Skin of body (tissue), 2 donors: ENCODE data around the gene AHRR. TPM values are rescaled to one million over a fixed set of nuclear protein-coding genes. Genes with fewer than 3 reads are reported as not detected.

ENCODE experiments used
- DNase-seq: peaks from one replicate; lab custom pipeline; 2025; lab: John Stamatoyannopoulos, UW
- total RNA-seq: library from RNA; depleted of rRNA; stranded (reverse); fragments of >200 nt; gene quantifications from one replicate; pipeline ENCODE4 v1.2.3, GENCODE V29; 2014

AHRR gene
- total RNA-seq, 1 donor from 2014 or later = 11.9 TPM

- no peak for DNase-seq
Observed at GRCh38 chr5:320524-321229, 837 bp upstream of the AHRR start.

DNA sequence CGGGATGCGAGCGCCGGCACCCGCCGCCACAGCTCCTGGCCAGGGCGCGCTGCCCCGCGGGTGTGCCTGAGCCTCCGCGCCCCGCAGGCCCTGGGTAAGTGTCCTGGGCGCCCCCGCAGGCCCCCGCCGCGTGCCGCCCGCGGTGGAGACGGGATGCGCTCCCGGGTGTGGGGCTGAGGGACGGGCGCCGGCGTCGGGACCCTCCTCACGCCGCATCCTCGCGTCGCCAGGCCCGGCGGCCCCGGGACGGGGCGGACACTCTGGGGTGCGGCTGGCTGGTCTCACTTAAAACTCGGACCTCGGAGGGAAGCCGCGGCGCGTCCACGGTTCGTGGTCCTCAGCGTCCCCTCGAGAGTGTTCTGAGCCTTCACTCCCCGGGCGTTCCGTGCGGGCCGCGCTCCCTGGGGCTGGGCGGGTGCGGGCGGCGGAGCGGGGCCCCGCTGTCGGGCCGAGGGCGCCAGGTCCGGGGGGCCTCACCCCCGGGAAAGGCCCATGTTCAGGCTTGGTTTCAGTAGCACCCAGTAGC lies 275 bp downstream of the AHRR start:
- DNase-seq = no peak

DNA sequence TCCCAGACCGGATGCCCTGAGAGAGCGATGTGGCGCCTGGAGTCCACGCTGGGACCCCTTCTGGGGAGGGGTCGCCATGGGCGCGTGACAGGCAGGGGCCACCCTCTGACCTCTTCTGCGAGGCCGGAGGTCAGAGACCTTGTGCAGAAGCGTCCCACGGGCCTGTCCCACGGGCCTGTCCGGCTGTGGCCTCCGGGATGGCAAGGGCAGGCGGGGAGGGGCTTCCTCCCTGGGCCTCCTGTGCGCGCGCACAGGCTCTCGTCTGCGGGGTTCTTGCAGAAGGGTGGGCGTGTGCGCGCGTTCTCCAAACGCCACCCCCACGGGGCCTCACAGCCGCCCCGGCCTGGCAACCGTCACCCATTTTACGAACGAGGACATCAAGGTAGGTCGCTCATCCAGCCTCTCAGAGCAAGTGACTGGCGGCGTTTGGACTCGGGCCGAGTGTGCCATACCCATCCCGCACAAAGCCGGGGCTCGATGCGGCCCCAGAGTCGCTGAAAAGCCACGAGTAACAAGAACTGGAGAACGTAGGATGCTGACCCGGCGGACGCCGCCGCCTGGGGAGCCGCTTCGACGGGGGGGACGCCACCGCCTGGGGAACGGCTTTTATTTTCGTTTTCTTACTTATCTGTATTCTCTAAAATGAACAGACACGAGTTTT lies 897 bp downstream of the AHRR start:
- no peak for DNase-seq

- DNase-seq = no peak
Observed at GRCh38 chr5:322942-323879, 1.7 kb downstream of the AHRR start.

GRCh38 chr5:324736-325612 lies 3.5 kb downstream of the AHRR start:
- no peak for DNase-seq

- no peak for DNase-seq
Observed at GRCh38 chr5:326109-326508, 4.6 kb downstream of the AHRR start.

DNA sequence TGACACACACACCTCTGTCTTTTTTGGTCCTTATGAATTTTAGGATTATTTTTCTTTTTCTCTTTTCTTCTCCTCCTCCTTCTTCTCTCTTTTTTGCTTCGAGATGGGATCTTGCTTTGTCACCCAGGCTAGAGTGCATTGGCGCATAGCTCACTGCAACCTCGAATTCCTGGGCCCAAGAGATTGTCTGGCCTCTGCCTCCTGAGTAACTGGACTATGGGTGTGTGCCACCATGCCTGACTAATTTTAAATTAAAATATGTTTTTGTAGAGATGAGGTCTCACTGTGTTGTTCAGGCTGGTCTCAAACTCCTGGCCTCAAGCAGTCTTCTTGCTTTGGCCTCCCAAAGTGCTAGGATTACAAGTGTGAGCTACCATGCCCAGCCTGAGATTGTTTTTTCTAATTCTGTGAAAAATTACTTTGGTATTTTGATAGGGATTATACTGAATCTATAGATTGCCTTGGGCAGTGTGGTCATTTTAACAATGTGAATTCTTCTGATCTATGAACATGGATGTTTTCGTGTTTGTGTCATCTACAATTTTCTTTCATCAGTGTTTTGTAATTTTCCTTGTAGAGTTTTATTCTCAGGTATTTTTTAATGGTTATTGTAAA lies 7.7 kb downstream of the AHRR start:
- DNase-seq = no peak

DNA sequence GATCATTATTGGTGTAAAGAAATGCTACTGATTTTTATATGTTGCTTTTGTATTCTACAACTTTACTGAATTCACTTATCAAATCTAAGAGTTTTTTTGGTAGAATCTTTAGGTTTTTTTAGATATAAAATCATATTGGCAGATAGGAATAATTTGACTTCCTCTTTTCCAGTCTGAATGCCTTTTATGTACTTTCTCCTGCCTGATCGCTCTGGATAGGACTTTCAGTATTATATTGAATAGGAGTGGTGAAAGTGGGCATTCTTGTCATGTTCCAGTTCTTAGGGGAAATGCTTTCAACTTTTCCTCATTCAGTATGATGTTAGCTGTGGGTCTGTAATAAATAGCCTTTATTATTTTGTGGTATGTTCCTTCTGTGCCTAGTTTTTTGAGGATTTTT lies 8.3 kb downstream of the AHRR start:
- no peak for DNase-seq

DNA sequence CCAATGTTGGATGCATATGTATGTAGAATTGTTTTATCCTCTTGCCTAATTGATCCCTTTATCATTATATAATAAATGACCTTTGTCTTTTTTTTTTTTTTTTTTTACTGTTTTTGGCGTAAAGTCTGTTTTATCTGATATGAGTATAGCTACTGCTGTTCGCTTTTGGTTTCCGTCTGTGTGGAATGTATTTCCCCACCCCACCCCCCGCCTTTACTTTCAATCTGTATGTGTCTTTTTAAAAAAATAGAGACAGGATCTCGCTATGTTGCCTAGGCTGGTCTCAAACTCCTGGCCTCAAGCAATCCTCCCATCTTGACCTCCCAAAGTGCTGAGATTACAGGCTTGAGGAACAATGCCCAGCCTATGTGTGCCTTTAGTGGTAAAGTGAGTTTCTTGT lies 11.3 kb downstream of the AHRR start:
- no peak for DNase-seq

DNA sequence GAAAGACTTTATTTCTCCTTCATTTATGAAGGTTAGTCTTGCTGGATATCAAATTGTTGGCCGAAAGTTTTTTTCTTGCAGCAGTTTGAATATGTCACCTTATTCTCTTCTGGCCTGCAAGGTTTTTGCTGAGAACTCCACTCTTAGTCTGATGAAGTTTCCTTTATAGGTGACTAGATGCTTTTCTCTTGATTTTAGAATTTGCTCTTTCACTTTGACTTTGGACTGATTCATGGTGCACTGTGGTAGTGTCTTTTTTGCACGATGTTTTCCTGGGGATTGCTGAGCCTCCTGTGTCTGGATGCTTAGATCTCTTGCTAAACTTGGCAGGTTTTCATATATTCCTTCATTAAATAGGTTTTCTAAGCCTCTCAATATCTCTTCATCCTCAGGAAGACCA lies 12.4 kb downstream of the AHRR start:
- DNase-seq = no peak

- no peak for DNase-seq
Observed at GRCh38 chr5:334903-335739, 13.6 kb downstream of the AHRR start.

DNA sequence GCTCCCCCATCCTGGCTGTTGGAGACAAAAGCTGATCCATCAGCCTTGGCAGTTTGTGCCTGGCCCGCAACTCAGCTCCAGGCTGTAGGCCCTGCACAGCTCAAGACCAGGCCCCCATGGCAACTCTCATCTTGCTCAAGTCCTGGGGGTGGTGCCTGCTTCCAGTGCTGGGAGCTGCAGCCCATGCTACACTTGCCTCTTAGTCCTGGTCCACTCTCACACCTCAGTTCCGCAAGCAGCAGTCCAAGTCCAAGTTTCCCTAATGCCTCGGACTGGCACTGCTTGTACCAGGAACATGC lies 14.2 kb downstream of the AHRR start:
- DNase-seq = no peak

GRCh38 chr5:337563-338130 lies 16.1 kb downstream of the AHRR start:
- no peak for DNase-seq

GRCh38 chr5:342501-343460 lies 21.3 kb downstream of the AHRR start:
- DNase-seq = no peak

- DNase-seq = peak; percentile 24
Observed at GRCh38 chr5:343461-344401, 22.2 kb downstream of the AHRR start.

GRCh38 chr5:344668-345067 lies 23.2 kb downstream of the AHRR start:
- DNase-seq = no peak
